ENCODE data around the gene CYP24A1. TPM values are rescaled to one million over a fixed set of nuclear protein-coding genes. Genes with fewer than 3 reads are reported as not detected.

Gene CYP24A1
- total and polyA plus RNA-seq, 2 of the 13 experiments (the other 11 are each of a cell fraction or from before 2014, with no cell fraction given), result 9.4 to 32.7 TPM

GRCh38 chr20:54154439-54154838 is 19.3 kb downstream of the CYP24A1 start:
- TF ChIP-seq MLXIP (CRISPR knock-in tag; IDR thresholded peaks at IDR 0.05; ENCODE audit: borderline replicate concordance) (no peak), SATB2 (CRISPR knock-in tag; IDR thresholded peaks at IDR 0.05) (no peak), ZNF670 (CRISPR knock-in tag; IDR thresholded peaks at IDR 0.05; ENCODE audit: borderline replicate concordance) (no peak), RBAK (CRISPR knock-in tag; IDR thresholded peaks at IDR 0.05) (no peak), HNRNPL (IDR thresholded peaks at IDR 0.05; ENCODE audit: low read depth, low read length) (no peak), GPN1 (CRISPR knock-in tag; IDR thresholded peaks at IDR 0.05; ENCODE audit: borderline replicate concordance) (no peak), RORA (CRISPR knock-in tag; IDR thresholded peaks at IDR 0.05) (no peak), ZNF792 (CRISPR knock-in tag; IDR thresholded peaks at IDR 0.05) (no peak), LCORL (IDR thresholded peaks at IDR 0.05) (no peak), LCORL (CRISPR knock-in tag; IDR thresholded peaks at IDR 0.05) (no peak)
- TF ChIP-seq, protein P1, sequence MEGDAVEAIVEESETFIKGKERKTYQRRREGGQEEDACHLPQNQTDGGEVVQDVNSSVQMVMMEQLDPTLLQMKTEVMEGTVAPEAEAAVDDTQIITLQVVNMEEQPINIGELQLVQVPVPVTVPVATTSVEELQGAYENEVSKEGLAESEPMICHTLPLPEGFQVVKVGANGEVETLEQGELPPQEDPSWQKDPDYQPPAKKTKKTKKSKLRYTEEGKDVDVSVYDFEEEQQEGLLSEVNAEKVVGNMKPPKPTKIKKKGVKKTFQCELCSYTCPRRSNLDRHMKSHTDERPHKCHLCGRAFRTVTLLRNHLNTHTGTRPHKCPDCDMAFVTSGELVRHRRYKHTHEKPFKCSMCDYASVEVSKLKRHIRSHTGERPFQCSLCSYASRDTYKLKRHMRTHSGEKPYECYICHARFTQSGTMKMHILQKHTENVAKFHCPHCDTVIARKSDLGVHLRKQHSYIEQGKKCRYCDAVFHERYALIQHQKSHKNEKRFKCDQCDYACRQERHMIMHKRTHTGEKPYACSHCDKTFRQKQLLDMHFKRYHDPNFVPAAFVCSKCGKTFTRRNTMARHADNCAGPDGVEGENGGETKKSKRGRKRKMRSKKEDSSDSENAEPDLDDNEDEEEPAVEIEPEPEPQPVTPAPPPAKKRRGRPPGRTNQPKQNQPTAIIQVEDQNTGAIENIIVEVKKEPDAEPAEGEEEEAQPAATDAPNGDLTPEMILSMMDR (CRISPR knock-in tag; IDR thresholded peaks at IDR 0.05), result no peak
- 91% methylated on average over 2 of the region's 2 CpGs for WGBS (ENCODE audit: low lambda C conversion rate)
- Histone ChIP-seq H3K4me2 (ENCODE audit: low read depth, low read length) (no peak overlapping the region), H3K4me1 (ENCODE audit: insufficient read depth, low read length) (peaks cover 14% of the 10 kb centered on the region), H3K79me2 (ENCODE audit: insufficient read depth, low read length) (no peaks in the 10 kb centered on the region), H3K4me3 (replicated peaks in 1 of 3; ENCODE audit: insufficient read depth in 1 of 3, low read depth in 2 of 3, low read length in 3 of 3) (no peak overlapping the region), H3K9me3 (ENCODE audit: low read length) (no peaks in the 10 kb centered on the region), H2AFZ (ENCODE audit: low read length) (no peak overlapping the region), H3K27me3 (ENCODE audit: control insufficient read depth in 1 of 2, insufficient read depth in 2 of 2, low read length in 2 of 2) (no peaks in the 10 kb centered on the region), H3K36me3 (replicated peaks in 1 of 2; ENCODE audit: control insufficient read depth in 1 of 2, insufficient read depth in 2 of 2, low read length in 2 of 2) (no peaks in the 10 kb centered on the region; a peak in 1 of 5 replicates), H3K9ac (ENCODE audit: insufficient read depth, low read depth, low read length) (no peak overlapping the region), H4K20me1 (ENCODE audit: insufficient read depth, low read length) (no peaks in the 10 kb centered on the region), H3K27ac (ENCODE audit: extremely low read length, insufficient read depth, low read length) (no peak overlapping the region)
- DNase-seq (ENCODE audit: low spot score) (no peak), ATAC-seq (no peak), FAIRE-seq (no peak)
- CTCF ChIA-PET (ENCODE audit: low intra/inter-chr PET ratio, low total read pairs), result no interaction called here
- intact Hi-C loops (cut with micrococcal nuclease; ENCODE audit: unreplicated experiment), result no loop called here
- no TSS peak for BruUV-seq (replicated peaks)
- in situ Hi-C loops (cut with HindIII; ENCODE audit: extremely low pct_ligation_motif_present, low pct_unique_long_range_greater_than_20kb), result no loop called here
- POLR2A ChIA-PET, result interaction anchor here (0.7 kb wide), 1 partner anchor 22 kb away, joined by 3 read pairs; no protein-coding TSS in a partner anchor
